GM19438 (cell line): Measurements from ENCODE around the gene TAPT1.
"Not testable (repeated sequence)": the region's sequence is repeated elsewhere in the genome, so short reads cannot be mapped to it uniquely, and the experiment has no call there.

Experiments used
- ATAC-seq: cut with Tn5 transposase; IDR thresholded peaks from one replicate; pipeline ENCODE4 v1.9.1; 2021; ENCODE audit warnings: low read depth; ENCODE audit not compliant: unreplicated experiment

Gene TAPT1

GRCh38 chr4:16218950-16219349, 7.3 kb downstream of the TAPT1 start:
- ATAC-seq: no peak

DNA sequence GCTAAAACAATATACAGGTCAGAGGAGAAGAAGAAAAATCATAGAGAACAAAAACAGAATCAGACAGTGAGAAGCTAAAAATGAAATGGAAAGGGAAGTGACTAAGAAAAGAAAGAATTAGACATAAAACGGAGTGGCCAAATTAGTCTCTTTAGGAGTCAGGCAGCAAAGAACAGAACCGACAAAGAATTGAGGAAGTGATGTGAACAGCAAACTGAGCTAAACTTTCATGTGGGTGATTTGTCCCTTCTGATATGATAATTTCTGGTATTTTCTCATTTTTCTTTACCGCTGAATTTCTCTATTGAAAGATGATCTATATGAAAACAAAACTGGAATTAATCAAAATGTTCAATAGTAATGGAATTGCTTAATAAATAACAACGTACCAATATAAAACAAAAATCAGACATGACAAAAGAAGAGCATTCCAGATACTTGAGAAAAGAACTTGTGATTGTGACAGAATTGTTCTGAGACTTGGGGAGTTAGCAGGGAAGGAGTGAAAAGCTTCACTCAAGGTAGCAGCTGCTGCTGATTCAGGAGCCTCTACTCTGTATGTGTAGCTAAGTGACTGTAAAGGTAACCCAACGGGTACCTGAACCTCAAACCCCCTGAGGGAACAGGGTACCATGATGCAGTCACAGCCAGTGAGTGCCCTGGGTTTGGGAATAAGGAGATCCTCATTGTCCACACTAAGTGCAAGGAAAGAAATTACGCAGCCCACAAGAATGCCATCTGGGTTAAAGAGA, 8.8 kb downstream of the TAPT1 start:
- ATAC-seq: no peak

DNA sequence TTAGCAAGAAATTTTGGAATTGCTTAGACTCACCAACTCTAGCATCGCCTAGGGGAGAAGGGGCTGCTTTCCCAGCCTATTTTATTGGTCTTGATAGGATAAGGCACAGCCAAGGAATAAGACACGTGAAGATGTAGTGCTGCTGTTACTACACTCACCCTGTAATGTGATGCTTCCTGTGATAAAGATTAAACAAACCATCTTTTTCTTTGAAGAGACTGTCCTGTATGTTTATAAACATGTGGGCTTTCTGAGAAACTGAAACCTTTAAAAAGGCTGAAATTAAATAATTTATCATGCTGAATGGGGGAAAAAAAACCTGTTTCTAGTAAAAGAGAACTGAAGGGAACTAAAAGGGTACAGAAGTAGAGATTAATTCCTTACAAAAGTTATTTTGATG, 13.2 kb downstream of the TAPT1 start:
- no peak for ATAC-seq

- ATAC-seq: no peak
Observed at GRCh38 chr4:16212138-16212782, 14.0 kb downstream of the TAPT1 start.

- no peak for ATAC-seq
Observed at GRCh38 chr4:16207409-16207808, 18.9 kb downstream of the TAPT1 start.

DNA sequence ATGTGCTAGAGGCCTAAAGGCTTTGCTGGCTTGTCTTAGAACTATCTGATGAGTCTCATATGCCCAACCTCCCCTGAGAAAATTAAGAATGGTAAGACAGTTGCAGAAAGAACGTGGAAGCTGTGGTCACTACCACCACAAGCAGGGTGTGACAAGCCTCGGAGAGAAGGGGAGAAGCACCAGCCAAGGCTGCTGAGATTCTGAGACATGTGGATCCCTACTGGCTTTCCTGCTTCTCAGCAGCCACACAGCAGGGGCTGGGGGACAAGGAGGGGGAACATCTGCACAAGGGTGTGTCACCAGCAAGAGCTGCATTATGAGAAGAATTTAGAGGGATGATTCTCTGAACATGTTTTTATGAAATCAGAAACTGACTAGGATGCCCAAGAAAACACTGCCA, 19.4 kb downstream of the TAPT1 start:
- ATAC-seq: no peak

DNA sequence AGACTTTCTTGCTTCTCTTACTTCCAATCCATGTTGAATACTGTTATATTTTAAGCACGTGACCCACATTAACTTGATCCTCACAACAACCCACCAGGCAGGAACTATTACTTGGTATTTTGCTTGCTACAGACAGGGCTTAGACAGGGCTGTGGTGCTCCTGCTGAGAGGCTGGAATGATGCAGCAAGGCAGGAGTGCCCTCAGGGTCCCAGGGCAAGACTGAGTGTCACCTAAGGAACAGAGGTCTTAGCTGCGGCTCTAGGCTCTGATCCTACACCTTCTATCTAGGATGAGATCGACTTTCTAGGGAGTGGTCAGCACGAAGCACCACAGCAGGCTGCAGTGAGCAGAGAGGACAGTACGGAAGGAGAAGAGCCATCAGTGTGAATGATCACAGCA, 20.0 kb downstream of the TAPT1 start:
- ATAC-seq: no peak

DNA sequence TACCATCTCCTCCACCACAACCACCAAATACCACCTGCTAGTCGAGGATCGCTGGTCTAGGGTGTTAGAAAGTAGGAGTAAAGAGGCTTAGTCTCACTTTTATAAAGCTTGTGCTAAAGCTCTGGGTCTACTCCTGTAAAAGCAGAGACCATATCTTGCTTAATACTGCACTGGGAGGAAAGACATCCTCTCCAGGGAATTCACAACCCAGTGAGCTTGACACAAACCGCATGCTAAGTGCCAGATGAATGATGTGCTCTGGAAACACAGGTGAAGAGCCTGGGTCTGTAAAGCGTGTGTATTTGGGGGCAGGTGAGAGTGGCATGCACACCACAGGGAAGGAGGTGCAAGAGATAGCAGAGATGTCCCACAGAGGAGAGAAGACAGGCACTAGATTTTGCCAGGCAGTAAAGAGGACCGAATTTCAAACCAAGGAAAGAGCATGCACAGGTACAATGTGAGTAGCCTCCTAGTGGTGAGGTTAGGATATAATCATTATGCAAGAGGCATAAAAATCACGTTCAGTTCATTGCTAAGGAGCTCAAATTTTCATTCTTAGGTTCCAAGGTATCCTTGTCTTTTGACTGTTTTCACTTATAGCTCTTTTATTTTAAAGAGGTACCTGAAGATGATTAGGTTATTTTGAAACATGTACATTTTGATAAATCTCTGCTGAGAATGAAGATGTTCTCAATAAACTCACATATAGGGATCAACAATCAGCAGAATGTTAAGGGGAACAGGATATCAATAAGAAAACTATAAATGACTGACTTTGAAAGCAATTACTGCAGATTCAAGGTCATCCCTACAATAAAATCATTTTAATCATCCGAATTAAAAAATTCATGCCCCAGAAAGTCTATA, 20.7 kb downstream of the TAPT1 start:
- ATAC-seq: peak; percentile 77

DNA sequence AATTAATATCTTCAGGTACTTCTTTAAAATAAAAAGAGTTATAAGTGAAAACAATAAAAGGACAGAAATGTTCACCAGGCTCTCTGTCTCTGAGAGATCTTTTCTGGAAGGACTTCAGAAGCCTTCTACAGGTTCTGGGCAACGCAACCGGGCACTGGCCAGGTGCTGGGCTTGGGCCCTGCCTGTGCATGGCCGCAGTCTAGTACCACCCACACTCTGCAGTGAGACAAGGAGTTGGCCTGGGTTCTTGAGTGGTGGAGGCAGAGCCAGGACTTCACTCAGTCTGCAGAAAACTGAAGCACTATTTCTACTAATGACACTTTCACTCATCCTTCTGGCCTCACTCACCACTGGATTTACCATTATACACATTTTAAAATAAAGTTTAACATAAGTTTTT, 21.8 kb downstream of the TAPT1 start:
- ATAC-seq: no peak

DNA sequence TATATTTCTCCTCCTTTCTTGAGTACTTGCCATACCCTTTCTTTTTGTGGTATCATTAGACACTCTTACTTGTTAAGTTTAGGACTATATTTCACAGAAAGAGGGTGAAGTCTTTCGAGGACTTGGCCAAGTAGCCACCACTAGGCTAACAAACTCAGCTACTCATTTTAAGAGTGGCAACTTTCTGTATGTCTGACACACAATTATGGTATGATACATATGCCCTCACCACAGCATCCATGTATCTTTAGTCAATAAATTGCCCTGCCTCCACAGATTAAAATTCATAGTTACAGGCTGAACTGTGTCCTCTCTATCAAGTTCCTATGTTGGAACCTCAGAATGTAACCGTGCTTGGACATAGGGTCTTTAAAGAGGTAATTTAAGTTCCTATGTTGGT, 23.2 kb downstream of the TAPT1 start:
- ATAC-seq: no peak

GRCh38 chr4:16202598-16202997, 23.7 kb downstream of the TAPT1 start:
- no peak for ATAC-seq

DNA sequence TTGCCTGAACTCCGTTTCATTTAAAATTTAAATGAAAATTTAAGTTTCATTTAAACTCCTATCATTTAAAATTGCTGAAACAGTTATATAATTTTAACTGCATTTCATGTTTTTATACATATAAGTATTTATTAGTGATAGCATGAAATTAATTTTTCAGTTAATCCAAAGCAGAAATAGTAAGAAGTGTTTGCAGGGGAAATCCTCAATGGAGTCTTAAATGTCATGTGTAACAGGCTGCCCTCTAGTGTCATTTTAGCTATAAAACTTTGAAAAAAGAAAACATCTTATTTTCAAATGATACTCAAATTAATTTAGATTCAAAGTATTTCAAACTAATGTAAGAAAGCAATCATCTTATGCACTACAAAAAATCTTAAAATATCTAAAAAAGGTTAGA, 27.2 kb downstream of the TAPT1 start:
- ATAC-seq: no peak

DNA sequence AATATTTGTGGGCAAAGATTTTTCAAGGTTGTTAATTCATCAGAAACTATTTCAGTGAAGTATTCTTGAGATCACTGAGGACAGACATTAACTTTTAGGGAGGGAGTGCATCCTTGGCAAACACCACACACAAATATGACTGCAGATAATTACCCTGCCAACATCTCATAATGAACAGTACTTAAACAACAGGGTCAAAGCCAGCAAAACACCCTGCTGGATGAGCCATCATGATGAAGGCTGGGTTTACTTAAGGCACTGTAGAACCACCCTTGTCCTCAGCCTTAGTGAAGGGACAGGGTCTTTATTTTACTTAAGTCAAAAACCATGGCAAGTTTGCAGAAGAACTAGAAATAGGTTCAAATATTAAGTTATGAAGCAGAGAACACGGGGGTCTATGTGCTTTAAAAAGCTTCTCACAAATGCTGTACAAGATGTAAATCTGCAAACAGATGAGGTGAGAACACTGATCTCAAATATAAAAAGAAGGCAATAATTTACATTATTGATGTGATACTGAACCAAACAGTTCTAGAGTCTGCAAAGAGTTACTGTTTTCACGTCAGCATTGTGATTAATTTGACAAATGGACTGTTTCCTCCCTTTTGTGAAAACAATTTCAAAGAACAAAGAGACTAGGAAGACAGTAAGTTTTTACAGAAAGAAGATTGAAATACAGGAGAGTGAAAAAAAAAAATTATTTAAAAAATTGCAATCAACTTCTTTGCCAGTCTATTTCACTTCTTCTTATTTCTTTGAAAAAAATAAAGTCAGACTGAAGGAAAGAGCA, 28.2 kb downstream of the TAPT1 start:
- no peak for ATAC-seq

GRCh38 chr4:16196482-16197393, 29.5 kb downstream of the TAPT1 start:
- ATAC-seq: no peak

GRCh38 chr4:16195209-16195608, 31.1 kb downstream of the TAPT1 start:
- ATAC-seq: no peak

- not testable (repeated sequence) for ATAC-seq
Observed at GRCh38 chr4:16194798-16195197, 31.5 kb downstream of the TAPT1 start.

- ATAC-seq: no peak
Observed at GRCh38 chr4:16194214-16194613, 32.1 kb downstream of the TAPT1 start.

DNA sequence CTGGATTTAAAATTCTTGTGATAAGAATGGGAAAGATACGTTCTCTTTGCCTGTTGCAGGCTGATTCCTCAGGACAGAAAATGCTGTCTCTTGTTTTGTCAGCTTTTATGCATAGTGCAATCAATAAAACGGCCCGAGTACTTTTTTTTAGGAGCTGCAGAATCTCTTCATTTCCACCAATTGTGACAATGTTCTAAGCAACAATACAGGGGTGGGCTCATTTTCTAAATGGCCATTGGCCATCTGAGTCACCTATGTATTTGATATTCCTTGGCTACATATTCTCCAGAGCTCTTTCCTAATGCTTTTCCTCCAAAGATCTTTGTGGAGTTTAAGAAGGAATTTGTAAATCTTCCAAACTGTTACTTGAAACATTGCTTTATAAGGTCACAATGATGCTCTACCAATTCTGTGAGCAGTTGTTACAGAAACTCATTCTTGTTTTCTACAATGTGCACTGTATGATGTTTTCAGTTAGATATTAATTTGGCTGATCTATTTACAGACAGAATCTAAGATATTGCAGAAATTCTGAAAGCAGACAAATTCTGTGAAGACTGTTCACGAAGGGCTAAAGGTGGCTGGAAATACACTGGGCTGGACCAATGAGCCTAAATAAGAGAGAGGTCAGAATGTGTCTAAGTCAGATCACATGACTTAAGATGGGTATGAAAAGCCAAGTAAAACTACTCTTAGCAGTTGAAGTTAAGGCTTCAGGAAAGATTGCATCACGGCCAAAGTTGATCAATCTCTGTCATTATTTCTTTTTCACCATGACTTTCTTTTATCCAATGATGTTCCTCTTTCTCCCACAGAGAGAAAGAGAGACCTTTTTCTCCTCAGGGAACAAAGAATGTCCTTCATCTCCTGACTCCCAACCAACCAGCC, 33.4 kb downstream of the TAPT1 start:
- ATAC-seq: no peak

GRCh38 chr4:16192057-16192456, 34.2 kb downstream of the TAPT1 start:
- no peak for ATAC-seq
